NCI-H446 (cell line): ENCODE data around the gene OAS2.
A peak's percentile ranks its signal among the peaks of the same experiment; 100 is the strongest.

Experiments used
- DNase-seq, 2 experiments: peaks; one replicate each; lab custom pipeline; 2025; lab: John Stamatoyannopoulos, UW

Gene OAS2

DNA sequence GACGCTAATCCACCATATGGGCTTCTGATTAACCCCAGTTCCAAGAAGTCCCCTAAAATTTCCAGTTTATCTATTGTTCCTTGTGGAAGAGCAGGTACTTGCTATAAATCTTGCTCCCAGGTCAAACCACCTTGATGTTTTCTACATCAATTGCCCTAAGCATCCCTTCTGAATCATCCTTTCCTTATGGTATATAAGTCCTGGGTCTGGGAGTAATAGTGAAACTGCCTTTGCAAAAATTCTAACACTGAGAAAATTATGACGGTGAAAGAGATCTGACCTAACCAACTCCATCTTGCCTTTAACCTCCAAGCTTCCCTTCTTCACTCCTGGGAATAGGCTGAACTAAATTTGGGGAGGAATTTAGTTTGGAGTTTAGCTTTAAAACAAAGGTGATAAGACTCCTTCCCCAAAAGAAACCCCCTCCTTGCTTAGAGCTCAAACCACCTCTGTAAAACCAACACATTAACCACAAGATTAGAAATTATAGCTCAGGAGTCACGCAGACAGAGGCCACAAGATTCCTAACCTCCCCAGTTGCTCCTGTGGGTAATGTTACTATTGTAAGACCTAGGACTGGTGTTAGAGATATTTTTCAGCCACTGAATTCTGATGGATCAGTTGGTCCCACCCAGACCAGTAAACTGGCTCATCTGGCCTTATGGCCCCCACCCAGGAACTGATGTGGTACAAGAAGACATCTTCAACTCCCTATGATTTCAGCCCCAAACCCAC, 44.4 kb downstream of the OAS2 start:
- no peak for DNase-seq

- DNase-seq = no peak
These were observed 49.4 kb downstream of the OAS2 start for GRCh38 chr12:113027726-113028125.

- DNase-seq = peak; percentile 35 to 83
These were observed 52.7 kb downstream of the OAS2 start for GRCh38 chr12:113030875-113031525.

DNA sequence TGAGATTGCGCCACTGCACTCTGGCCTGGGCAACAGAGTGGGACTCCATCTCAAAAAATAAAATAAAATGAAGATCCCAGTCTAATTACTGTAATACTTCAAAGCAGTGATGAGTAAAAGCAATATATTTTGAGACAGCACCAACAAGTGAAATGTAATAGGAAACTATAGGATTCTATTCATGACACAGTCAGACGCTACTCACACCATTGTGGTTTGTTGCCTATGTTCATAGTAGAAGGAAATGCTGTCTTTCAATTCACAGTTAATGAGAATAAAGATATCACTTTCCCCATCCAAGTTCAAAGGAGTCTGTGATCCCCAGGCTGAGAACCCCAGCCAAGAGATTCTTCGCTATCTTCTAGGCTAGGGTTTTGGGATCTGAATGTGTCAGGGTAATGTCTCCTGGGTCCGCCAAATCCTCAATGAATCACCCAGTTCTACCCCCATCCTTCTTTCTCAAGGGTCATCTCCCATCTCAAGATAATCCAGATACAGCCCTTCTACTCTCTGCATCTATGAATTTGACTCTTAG, 61.7 kb downstream of the OAS2 start:
- no peak for DNase-seq

- no peak for DNase-seq
These were observed 62.4 kb downstream of the OAS2 start for GRCh38 chr12:113040722-113041171.

DNA sequence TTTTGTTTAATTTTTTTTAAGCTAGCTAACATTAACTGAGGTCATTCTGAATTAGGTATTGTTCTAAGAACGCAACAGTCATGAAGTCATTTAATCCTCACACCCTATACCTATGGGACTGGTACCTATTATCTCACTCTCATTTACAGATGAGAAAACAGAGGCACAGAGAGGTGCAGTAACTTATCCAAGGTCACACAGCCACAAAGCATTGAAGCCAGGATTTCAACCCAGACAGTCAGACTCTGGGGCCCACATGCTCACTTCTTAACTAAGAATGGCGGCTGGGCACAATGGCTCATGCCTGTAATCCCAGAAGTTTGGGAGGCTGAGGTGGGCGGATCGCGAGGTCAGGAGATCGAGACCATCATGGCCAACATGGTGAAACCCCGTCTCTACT, 63.2 kb downstream of the OAS2 start:
- no peak for DNase-seq

- no peak for DNase-seq
These were observed 64.9 kb downstream of the OAS2 start for GRCh38 chr12:113043240-113043639.

- no peak for DNase-seq
These were observed 66.2 kb downstream of the OAS2 start for GRCh38 chr12:113044516-113044915.

DNA sequence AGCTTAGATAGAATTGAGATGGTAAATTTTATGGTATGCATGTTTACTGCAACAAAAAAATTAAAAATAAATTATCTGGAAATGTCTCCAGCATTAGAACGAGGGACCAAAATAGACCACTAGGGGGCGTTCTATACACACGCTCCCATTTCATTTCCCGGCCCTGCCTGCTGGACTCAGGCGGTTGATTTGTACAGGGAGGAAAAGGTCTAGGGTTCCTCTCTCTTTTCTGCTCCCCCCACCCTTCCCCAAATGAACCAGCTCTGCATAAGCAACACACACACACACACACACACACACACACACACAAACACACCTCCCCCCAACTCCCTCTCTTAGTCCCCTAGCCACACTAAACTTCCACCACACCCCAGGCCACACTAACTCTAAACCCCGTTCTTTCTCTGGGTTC, 70.4 kb downstream of the OAS2 start:
- peak; percentile 50 to 74 for DNase-seq

- DNase-seq = no peak
These were observed 71.8 kb downstream of the OAS2 start for GRCh38 chr12:113049976-113050742.

DNA sequence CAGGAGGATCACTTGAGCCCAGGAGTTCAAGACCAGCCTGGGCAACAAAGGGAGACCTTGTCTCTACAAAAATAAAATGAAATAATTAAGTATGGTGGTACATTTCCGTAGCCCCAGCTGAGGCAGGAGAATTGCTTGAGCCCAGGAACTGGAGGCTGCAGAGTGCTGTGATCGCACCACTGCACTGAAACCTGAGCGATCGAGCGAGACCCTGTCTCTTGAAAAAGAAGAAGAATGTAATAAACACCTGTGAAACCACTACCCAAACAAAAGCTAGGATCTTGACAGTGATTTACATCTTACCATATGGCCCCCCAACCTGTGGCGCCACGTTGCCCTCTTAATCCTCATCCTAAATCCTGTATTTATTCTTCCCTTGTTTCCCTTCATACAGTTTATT, 72.5 kb downstream of the OAS2 start:
- no peak for DNase-seq

- DNase-seq = no peak
These were observed 73.4 kb downstream of the OAS2 start for GRCh38 chr12:113051759-113052158.

GRCh38 chr12:113052326-113052725, 74.0 kb downstream of the OAS2 start:
- no peak for DNase-seq

DNA sequence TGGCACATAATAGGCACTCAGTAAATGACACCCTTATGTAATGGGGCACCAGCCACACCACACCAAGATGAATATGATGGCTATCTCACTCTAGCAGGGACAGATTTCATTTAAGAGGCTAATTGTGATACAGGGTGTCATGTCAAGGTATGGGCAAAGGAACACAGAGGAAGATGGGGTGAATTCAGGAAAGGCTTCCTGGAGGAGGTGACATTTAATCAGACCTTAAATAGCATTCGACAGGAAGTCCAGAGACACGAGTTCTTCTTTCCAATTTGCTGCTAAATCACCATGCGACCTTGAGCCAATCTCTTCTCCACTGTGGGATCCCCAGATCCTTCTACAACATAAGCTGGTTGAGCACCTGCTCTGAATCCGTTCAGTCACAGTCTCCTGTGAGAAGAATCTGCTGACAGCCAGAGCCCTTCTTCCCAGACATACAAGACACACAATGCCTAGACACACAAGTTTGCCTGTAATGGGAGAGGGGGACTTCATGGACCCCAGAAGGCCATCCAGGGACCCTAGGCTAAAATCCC, 76.7 kb downstream of the OAS2 start:
- DNase-seq = no peak

DNA sequence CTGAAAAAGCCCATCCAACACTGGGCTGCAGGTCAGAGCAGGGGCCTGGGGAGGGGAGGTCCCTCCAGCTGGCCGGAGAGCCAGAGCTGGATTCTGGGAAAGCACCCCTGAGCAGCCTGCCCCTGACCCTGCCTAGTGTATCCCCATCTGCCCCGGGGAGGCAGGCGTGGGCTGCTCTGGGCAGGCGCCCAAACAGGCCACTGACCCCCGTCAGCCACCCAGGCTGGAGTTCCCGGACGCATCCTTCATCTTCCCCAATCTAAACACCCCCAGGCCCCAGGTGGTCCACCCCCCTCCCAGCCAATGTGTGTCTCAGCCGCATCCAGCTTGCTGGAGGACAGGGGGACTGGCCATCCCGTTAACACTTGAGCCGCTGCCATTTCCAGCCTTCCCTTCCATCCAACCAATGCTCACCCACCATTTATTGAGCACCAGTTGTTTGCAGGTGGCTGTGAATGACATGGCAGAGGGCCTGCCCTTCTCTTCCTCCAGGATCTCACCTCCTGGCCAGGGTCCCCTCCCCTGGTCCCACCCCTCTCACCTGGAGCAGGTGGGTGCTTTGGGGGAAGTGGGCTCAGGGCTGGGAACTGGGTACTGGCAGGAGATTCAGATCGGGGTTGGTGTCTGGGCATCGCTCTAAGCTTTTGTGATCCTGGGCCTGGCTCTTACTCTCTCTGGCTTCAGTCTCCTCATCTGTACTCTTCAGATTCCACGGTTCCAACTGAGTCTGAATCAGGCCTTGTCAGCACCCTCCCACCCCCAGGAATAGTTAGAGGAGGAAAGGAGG, 77.5 kb downstream of the OAS2 start:
- no peak for DNase-seq

- no peak for DNase-seq
These were observed 78.0 kb downstream of the OAS2 start for GRCh38 chr12:113056381-113056630.

GRCh38 chr12:113056631-113057488, 78.5 kb downstream of the OAS2 start, which contains the start of gene DTX1:
DTX1 (plus strand) TSS chr12:113056730; CDS start chr12:113058193, 1,463 bp downstream.
- DNase-seq = peak in 1 of 2 experiments; percentile 27

DNA sequence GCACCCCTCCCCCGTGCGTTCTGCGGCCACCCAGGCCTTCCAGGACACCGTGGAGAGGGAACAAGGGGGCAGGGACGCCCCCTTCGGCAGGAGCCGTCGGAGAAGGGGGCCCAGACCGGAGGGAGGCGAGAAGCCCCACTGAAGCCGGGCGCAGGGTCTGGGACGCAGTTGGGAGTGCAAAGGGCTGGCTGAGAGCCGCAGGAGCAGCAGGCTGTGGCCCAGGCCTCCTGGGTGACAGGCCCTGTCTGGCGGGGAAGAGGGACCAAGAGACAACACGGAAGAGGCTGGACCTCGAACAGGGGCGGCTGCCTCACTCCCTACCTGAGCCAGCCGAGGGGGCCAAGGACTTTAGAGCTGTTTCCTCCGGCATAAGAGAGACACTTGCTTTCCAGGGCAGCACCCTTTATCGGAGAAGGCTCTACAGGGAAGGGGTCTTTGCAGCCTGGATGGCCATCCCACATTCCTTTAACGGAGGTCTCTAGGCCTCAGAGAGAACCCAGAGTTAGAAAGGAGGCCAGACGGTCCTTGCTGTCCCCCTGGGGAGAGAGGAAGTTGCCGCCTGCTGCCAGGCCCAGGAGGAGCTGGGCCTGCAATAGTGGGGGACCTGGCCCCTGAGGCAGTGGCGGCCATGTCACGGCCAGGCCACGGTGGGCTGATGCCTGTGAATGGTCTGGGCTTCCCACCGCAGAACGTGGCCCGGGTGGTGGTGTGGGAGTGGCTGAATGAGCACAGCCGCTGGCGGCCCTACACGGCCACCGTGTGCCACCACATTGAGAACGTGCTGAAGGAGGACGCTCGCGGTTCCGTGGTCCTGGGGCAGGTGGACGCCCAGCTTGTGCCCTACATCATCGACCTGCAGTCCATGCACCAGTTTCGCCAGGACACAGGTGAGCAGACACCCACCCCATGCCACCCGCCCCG, 79.5 kb downstream of the OAS2 start:
- DNase-seq = no peak

DNA sequence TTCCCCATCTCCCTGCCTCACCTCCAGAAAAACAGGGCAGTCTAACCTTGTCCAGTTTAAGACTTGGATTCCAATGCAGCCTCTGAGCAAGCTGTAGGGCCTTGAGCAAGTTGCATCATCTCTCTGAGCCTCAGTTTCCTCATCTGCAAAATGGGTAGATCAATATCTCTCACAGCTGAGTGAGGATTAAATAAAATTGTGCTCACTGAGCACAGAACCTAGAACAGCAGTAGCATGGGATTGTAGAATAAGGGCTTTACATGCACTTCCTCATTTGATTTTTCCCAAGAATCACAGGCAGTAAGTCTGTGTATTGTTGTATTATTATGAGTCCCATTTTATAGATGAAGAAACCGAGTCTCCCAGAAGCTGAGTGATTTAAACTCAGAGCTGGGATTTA, 80.2 kb downstream of the OAS2 start:
- no peak for DNase-seq
